Stimulated activated CD8-positive, alpha-beta memory T cell treated with anti-CD3 and anti-CD28 coated beads, Interleukin-2, amount 100 ng/mL, for 1 hour (primary cell): ENCODE results near the gene RIOX2.
"Not testable (repeated sequence)": the region's sequence is repeated elsewhere in the genome, so short reads cannot be mapped to it uniquely, and the experiment has no call there.

ENCODE experiments used
- DNase-seq, 2 donors: peaks; one replicate each; pipeline ENCODE4 v3.0.0-alpha.2; 2020; ENCODE audit warnings: low read depth in 2 of 2

Gene RIOX2

DNA sequence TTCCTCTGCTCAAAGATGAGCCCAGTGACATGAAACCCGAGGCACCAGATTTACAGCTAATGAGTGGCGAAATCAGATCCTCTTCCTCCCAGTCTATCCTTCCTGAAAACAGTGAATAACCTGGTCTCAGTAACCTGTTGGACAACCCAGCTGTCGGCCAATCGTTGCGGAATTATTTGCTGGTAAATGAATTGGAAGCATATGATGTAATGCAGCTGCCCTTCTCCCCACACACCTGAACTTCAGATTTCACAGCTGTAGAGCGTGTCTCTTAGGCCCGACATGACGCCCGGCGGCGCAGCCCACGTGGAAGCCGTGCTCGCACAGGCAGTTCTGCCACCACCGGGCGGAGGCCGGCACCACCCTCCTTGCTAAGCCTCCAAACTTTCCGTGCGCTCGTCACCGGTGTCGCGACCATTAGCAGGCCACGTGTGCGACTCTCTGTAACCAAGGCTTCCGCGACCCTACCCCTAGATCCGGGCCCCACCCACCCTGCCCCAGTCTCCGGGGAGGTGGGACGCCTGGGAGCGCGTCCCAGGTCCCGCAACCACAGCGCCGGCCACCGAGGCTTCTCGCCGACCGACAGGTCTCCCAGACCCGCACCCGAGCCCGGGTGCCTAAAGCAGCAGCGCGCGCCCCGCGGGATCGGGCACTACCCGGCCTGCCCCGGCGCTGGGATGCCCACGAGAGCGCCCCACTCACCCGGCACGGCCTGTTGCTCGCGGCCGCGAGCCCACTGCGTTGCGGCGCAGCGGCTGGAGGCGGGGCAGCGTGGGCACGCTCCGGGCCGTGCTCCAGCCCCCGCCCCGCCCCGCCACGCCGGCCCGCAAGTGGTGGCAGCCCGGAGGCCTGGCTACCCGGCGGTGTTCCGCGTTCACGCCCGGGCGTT lies at the start of gene RIOX2:
RIOX2 (minus strand) TSS at position 753 of the 889 bp plus-strand sequence. CDS start 4,838 bp downstream, outside the sequence.
- DNase-seq = peak; percentile 34 to 60

DNA sequence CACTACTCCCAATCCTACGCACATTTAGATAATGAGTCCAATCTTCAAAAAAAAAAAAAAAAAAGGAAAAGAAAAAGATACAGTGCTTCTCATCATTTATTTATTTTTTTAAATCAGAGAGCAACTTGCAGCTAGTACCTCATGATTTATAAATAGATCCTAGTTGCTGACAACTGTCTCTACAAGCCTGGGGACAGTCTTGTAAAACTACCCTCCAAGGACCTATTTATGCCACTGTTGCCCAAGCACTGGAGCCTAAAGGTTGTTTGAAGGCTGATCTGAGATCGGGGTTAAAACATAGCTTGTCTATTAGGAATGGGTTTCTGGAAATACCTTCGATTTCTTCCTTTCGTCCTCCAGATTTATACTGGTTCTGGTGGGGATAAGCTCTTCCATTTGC lies 48.2 kb upstream of the RIOX2 start:
- DNase-seq = no peak

GRCh38 chr3:98018301-98018700 lies 46.1 kb upstream of the RIOX2 start:
- DNase-seq = no peak

GRCh38 chr3:98014268-98014585 lies 42.0 kb upstream of the RIOX2 start:
- no peak for DNase-seq

DNA sequence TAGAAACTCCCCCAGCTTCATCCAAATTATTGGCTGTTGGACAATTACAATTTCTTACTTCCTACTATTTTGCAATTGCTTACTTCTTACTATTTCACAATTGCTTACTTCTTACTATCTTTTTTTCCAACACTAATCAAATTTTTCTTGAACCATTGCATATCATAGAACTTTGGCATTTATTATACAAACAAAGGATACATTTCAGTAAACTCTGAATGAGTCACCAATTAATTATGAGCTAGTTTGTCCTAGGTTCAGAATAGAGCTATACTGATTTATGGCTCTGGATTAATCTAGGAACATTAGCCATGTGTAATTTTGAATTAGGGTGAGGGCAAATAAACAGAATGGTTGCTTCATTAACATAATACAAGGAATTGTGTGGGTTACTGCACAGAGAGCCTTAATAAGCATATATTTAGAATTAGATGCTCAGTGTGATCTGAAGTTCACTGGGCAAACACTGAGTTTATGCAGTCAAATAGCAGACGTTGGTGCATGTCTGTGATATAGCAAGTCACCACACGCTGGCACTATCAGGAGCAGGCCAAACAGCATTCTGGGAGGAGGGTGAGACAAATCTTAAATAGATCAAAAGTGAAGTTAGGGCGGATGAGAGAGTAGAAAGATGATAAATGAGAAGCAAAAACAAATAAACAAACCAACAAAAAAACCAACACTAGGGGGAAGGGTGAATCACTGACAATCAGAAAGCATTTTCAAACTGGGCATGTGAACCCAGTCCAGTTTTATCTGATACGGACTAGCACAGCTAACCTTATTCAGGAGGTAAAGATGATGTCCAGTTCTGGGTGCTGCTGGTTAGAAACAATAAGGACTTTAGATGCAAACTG lies 41.4 kb upstream of the RIOX2 start:
- no peak for DNase-seq

DNA sequence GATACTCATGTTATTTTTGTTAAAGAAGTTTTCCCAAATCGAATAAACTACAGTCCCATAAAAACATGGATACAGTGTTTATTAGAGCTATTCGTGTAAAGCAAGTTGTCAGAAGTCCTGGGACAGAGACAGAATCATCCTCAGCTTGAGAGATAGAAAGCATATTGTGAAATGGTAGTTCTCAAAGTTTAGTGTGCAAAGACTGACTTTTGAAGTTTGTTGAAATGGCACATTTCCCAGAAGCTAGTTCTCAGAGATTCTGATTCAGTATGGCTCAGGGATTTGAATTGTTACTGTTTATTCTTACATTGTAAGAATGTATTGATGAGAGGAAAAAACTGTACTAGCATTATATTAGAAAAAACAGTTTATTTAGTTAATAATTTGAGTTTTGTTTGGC lies 40.7 kb upstream of the RIOX2 start:
- DNase-seq = no peak

DNA sequence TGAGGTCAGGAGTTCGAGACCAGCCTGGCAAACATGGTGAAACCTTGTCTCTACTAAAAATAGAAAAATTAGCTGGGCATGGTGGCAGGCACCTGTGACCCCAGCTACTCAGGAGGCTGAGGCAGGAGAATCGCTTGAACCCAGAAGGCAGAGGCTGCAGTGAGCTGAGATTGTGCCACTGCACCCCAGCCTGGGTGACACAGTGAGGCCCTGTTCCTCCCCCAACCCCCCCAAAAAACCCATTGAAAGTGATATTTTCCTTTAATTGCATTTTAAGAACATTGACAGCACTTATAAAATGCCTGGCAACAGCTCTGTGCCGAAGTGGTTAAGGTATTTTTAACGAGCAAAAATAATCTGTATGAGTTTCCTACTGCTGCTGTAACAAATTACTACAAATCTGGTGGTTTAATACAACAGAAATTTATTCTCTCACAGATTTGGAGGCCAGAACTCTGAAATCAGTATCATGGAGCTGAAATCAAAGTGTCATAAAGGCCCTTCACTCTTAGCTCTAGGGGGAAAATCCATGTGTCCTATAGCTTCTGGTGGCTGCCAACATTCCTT lies 38.7 kb upstream of the RIOX2 start:
- not testable (repeated sequence) for DNase-seq

DNA sequence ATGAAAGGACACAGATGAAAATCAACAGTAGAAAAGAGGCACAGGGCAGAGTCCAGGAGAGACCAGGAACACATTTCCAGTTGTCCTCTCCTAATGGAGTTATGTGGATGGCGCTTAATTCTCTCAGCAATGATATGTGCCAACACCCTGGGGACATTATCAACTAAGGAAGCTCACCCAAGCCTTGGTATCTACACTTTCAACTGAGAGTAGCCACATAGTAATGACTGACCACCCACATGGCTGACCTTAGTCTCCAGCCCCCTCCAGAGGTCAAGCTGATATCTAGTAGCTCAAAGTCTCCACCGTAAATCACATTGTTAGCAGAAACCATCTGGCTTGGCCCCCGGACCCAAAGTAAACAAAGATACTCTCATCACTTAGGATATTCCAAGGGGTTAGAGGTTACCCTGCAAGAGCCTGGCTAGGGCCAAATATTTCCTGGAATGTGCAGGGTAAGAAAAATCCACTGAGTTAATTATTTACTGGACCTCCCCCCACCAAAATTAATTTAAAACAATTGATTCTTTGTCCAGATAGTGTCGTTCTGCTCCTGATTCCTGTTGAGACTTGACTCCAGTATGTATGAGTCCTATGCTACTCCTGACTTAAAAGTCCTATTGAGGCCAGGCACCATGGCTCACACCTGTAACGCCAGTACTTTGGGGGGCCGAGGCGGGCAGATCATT lies 38.1 kb upstream of the RIOX2 start:
- no peak for DNase-seq

- DNase-seq = no peak
Observed at GRCh38 chr3:98008855-98009254, 36.6 kb upstream of the RIOX2 start.

- DNase-seq = no peak
Observed at GRCh38 chr3:98005438-98005837, 33.2 kb upstream of the RIOX2 start.

- DNase-seq = no peak
Observed at GRCh38 chr3:98004721-98005120, 32.5 kb upstream of the RIOX2 start.

- no peak for DNase-seq
Observed at GRCh38 chr3:98003306-98003969, 31.2 kb upstream of the RIOX2 start.

- no peak for DNase-seq
Observed at GRCh38 chr3:98002717-98003116, 30.5 kb upstream of the RIOX2 start.

DNA sequence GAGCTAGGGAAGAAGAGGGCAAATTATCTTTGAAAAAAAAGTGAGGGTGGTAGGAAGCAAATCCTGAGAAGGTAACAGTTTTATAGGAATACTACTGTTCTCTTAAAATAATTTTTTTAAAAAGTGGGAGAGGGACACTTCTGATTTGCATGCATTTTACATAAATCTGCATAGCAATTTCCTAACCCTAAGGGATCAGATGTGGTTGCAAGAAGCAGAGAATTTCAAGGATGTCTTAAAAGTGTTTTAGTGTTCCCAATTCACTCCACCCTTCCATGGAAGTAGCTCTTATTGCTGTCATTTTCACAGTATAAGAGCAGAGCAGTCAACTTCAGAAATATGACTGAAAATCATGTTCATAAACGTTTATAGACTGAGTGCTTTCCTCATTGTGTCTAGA lies 27.8 kb upstream of the RIOX2 start:
- no peak for DNase-seq

- DNase-seq = no peak
Observed at GRCh38 chr3:97999103-97999502, 26.9 kb upstream of the RIOX2 start.

DNA sequence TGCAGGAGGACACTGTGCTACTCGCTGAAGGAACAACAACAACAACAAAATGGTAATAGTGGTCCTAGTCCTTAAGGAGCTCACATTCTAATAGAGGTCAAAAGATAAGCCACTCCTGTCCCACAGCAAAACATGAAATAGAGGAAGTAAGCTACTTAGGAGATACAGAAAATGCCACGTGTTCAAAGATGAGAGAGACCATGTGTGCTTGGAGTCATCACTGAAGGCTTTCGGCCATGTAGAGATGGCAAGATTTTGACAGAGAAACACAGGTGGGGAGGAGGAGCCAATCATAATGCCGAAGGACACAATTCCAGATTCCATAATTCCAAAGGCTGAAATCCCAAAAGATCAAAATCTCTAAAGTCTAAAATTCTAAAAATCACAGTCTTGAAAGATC lies 24.8 kb upstream of the RIOX2 start:
- no peak for DNase-seq

DNA sequence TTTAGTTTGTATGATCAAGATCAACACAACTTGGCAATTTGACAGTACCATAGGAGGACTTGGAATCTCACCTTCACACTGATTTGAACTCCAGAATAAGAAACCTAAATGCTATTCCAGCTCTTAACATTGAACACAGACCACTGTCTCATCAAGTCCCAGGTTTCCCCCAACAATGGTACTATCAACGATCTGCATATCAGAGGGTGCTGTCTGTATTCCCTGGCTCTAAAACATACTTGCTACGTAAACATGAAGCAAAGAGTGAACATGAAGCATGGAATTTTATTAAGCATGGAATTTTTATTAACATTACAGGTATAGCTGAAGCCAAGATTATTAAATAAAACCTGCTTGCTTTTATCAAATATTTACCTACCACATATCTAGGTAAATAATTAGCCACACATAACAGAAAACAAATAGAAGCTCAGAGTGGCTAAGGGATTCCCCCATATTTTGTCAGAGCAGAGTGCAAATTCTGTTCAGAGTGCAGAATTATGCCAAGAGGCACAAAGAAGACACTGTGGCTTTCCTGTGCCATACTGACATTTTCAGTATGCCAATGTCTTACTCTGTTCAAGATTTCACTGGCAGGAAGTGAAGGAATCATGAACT lies 22.2 kb upstream of the RIOX2 start:
- DNase-seq = no peak

DNA sequence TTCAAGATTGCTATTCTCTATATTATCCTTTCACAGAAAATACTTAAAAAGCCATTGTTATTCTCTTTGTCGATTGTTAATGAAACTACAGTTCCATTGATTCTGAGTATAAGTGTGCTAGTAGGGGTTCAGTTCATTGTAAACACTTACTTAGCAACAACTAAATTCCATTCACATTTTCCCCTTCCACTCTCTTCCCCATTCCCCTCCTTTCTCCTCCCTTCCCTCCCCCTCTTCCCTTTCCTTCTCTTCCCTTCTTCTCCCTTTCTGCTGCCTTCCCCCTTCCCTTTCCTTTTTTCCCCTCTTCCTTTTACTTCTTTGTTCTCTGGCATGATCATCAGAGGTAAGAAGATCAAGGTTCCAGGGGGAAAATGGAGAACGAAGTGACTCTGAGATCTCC lies 21.3 kb upstream of the RIOX2 start:
- DNase-seq = no peak

DNA sequence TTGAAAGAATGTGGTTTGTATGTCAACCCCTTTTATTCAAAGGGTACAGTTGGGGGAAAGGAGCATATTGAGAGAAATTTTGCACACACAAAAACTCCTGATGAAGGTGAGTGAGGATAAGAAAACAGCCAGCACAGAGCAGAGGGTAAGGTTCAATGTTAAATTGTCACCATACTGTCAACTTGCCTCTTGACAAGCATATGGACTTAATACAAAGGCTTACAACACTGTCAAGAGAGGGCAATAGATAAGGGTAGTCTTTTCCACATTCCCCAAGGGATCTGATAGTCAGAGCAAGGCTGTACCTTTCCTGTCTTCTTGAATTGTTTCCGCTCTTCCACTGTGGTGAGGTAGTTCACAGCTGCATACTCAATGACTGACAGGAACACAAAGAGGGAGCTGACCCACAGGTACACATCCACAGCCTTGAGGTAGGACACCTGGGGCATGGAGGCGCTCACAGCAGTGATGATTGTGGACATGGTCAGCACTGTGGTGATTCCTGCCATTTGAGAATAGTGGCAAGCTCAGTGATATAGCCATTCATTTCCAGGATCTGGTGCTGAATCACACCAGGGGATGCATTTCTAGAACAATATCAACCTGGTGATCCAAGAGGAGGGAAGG lies 20.4 kb upstream of the RIOX2 start:
- DNase-seq = no peak

DNA sequence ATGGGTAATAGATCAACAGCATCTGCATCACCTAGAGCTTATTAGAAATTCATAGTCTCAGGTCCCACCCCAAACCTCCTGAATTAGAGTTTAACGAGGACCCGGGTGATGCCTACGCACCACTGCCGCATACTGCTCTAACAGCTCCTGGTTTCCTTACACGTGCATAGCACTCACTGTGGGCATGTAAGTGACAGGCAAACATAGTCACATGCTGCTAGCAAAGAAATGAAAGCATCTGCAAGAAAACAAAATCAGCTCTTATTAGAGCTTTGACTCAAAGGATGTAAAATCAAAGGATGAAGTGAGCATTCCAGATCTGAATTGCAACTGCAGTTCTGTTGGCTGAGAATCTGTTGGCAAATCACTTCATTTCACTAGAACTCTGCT lies 19.1 kb upstream of the RIOX2 start:
- DNase-seq = no peak
